ENCODE data around the gene DCAF5.
A peak's percentile ranks its signal among the peaks of the same experiment; 100 is the strongest.

Gene DCAF5

GRCh38 chr14:69149461-69150244 lies 3.3 kb downstream of the DCAF5 start:
- no peak for DNase-seq (ENCODE audit: low read depth in 2 of 2)

GRCh38 chr14:69142101-69142500 lies 10.8 kb downstream of the DCAF5 start:
- DNase-seq (ENCODE audit: low read depth in 2 of 2), result no peak

GRCh38 chr14:69141550-69141949 lies 11.4 kb downstream of the DCAF5 start:
- no peak for DNase-seq (ENCODE audit: low read depth in 2 of 2)

- no peak for DNase-seq (ENCODE audit: low read depth in 2 of 2)
Observed at GRCh38 chr14:69139743-69140142, 13.2 kb downstream of the DCAF5 start.

GRCh38 chr14:69137843-69138535 lies 14.9 kb downstream of the DCAF5 start:
- DNase-seq (ENCODE audit: low read depth in 2 of 2), result peak in 1 of 2 experiments; percentile 24

- DNase-seq (ENCODE audit: low read depth in 2 of 2), result no peak
Observed at GRCh38 chr14:69137416-69137815, 15.5 kb downstream of the DCAF5 start.

- DNase-seq (ENCODE audit: low read depth in 2 of 2), result no peak
Observed at GRCh38 chr14:69135133-69135532, 17.8 kb downstream of the DCAF5 start.

- peak in 1 of 2 experiments; percentile 33 for DNase-seq (ENCODE audit: low read depth in 2 of 2)
Observed at GRCh38 chr14:69133206-69134125, 19.5 kb downstream of the DCAF5 start.

- no peak for DNase-seq (ENCODE audit: low read depth in 2 of 2)
Observed at GRCh38 chr14:69132513-69133181, 20.3 kb downstream of the DCAF5 start.

GRCh38 chr14:69131176-69131575 lies 21.7 kb downstream of the DCAF5 start:
- no peak for DNase-seq (ENCODE audit: low read depth in 2 of 2)

GRCh38 chr14:69129264-69129880 lies 23.5 kb downstream of the DCAF5 start:
- DNase-seq (ENCODE audit: low read depth in 2 of 2), result peak; percentile 54 to 58

- DNase-seq (ENCODE audit: low read depth in 2 of 2), result no peak
Observed at GRCh38 chr14:69118305-69118704, 34.6 kb downstream of the DCAF5 start.

- no peak for DNase-seq (ENCODE audit: low read depth in 2 of 2)
Observed at GRCh38 chr14:69117020-69117767, 35.7 kb downstream of the DCAF5 start.

- no peak for DNase-seq (ENCODE audit: low read depth in 2 of 2)
Observed at GRCh38 chr14:69115407-69116185, 37.3 kb downstream of the DCAF5 start.

- no peak for DNase-seq (ENCODE audit: low read depth in 2 of 2)
Observed at GRCh38 chr14:69114763-69115162, 38.2 kb downstream of the DCAF5 start.

- no peak for DNase-seq (ENCODE audit: low read depth in 2 of 2)
Observed at GRCh38 chr14:69108358-69108757, 44.6 kb downstream of the DCAF5 start.

GRCh38 chr14:69107407-69108003 lies 45.4 kb downstream of the DCAF5 start:
- peak; percentile 29 to 40 for DNase-seq (ENCODE audit: low read depth in 2 of 2)

GRCh38 chr14:69106451-69106850 lies 46.5 kb downstream of the DCAF5 start:
- DNase-seq (ENCODE audit: low read depth in 2 of 2), result no peak

- DNase-seq (ENCODE audit: low read depth in 2 of 2), result no peak
Observed at GRCh38 chr14:69105326-69105725, 47.6 kb downstream of the DCAF5 start.

All from fibroblast of skin of left biceps (primary cell).